ENCODE results near the gene RHBDL1. TPM values are rescaled to one million over a fixed set of nuclear protein-coding genes. Genes with fewer than 3 reads are reported as not detected.
A peak's percentile ranks its signal among the peaks of the same experiment; 100 is the strongest.

RHBDL1 gene
- total RNA-seq, 1 experiment from 2014 or later: 7.8 TPM

DNA sequence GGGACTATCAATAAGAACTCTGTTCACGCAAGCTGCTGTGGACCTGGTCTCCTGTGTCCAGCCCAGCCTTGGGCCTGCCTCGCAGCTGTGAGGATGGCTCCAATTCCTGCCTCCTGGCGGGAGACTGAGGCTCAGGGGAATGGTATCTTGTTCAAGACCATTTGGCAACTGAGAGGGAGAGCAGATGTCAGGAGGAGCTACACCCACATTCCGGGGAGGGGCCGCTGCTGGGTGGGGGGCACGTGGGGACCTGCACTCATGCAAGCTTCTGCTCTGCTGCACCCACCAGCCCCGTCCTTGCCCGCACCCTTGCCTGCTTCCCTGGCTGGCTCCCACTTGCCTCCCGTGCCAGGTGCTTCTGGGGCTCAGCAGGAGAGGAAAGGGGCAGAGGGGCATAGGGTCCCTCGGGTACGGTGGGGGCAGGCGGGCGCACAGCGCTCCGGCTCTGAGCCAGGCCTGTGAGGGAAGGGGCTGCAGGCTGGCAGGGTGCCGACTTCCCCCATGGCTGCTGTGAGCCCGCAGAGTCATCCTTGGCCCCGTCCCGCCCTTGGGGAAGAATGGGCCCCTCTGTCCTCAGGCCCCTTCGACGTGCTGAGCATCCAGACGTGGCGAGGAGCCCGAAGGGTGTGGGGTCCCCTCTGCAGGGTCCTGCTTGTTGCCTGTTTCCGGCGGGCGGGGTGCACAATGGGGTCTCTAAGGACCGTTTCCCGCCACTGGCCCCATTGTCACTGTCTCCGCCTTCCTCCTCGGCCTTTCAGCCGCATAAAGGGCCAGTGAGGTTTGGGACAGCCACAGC lies 42.2 kb downstream of the RHBDL1 start:
- DNase-seq (ENCODE audit: low spot score): no peak

DNA sequence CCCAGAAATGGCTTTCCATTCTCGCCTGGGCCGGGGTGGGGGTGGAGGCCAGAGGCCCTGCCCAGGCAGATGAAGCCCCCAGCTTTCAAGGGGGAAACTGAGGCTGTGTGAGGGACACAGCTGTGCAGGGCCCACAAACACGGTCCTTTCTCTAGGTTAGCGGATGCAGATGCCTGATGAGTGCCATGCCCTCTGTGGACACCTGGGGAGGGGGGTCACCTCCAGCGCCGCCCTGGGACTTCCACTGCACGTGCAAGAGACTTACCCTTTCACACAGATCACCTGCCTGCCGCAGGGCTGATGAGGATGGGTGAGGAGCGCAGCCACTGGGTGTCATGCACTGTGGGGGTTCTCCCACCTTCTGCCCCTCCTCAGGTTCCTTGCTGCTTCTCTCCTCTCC lies 42.9 kb downstream of the RHBDL1 start:
- no peak for DNase-seq (ENCODE audit: low spot score)

DNA sequence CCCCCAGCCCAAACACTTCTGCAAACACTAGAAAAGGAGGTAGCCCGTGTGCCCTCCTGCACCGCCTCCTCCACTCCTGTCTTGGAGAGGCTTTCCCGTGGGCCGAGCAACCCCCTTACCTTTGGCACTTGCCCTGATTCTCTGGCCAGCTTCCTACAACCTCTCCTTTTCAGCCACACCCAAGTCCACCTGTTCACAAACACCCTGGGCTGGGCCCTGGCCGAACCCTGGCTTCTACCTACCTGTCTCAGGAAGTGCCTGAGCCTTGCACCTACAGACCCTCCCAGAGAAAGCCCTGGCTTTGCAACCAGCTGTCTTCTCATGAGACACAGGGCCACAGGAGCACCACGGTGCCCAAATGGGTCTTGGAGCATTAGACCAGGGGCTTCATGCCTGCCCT lies 43.5 kb downstream of the RHBDL1 start:
- DNase-seq (ENCODE audit: low spot score): no peak

DNA sequence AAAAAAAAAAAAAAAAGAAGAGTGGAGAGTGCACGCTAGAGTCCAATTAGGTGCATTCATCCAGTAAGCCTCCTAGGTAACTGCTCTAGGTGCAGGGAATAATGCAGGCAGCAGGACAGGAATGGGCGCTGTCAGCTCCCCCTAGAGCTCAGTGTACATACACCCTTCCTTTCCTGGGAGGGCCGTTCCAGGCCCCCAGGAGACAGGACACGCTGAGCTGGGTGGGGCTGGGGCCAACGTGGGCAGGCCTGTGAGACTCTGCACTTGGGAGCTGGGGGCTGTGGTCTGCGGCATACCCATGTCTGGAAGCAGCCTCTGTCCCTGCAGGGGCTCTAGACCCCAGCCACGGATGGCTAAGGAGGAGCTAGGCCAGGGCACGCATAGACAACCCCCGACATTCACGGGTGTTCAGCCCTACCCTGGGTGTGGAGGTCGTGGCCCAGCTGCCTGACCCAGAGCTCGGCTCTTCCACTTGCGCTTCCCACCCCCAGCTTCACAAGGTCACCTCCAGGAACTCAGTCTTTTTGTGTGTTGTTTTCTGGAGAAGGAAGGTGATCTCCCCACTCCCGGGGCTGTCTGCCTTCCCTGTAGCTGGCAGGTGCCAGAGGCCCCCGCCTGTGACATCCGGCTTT lies 44.5 kb downstream of the RHBDL1 start:
- peak; percentile 60 for DNase-seq (ENCODE audit: low spot score)

DNA sequence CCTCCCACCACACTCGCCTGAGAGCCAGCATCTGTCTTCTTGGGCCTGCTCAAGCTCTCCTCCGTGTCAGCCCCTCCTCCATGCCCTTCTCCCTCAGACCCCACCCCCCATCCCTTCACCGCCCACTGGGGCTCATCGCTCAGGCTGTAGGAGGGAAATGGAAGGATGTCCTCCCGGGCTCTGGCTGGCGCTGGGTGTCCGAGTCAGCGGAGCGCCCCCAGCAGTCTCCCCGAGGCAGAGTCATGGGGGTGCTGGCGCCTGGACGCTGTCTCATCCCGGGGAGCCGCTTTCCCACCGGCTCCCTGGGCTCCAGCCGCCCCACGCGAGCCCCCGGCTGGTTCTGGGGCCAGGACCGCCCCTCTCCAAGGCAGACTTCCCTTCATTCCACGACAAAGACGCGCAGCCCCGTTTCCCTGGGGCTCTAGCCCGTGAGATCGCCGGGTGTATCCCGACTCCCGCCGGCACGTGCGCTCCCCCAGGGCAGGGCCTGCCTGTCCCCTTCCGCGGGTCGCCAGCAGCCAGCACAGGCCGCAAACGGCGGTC lies 45.0 kb downstream of the RHBDL1 start:
- DNase-seq (ENCODE audit: low spot score): peak; percentile 36

DNA sequence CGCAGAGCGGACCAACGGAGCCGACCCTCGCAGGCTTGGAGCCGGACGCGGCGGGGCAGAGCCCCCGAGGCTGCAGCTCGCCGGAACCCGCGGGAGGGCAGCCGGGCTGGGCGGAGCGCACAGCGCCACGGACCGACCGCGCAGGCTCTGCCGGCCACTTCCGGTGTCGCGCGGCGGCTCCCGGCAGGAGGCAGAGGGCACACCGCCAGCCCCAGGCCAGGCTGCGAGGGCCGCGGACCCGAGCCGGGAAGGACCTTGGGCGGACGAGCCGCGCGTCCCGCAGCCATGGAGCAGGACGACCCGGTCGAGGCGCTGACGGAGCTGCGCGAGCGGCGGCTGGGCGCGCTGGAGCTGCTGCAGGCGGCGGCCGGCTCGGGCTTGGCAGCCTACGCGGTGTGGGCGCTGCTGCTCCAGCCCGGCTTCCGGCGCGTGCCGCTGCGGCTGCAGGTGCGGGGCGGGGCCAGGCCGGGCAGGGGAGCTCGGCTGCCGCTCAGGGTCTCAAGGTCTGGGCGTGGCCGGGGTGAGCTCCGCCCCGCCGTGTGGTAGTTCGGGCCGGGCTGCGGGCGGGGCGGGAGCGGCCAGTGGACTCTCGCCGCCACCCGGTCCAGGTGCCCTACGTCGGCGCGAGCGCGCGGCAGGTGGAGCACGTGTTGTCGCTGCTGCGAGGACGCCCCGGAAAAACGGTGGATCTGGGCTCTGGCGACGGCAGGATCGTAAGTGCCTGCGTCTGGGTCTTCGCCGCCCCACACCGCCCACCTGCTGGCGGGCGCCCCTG lies 45.7 kb downstream of the RHBDL1 start, which contains the start of gene ANTKMT:
ANTKMT (plus strand) TSS at position 157 of the 775 bp plus-strand sequence; CDS start at position 286, 129 bp downstream.
- peak; percentile 92 for DNase-seq (ENCODE audit: low spot score)

DNA sequence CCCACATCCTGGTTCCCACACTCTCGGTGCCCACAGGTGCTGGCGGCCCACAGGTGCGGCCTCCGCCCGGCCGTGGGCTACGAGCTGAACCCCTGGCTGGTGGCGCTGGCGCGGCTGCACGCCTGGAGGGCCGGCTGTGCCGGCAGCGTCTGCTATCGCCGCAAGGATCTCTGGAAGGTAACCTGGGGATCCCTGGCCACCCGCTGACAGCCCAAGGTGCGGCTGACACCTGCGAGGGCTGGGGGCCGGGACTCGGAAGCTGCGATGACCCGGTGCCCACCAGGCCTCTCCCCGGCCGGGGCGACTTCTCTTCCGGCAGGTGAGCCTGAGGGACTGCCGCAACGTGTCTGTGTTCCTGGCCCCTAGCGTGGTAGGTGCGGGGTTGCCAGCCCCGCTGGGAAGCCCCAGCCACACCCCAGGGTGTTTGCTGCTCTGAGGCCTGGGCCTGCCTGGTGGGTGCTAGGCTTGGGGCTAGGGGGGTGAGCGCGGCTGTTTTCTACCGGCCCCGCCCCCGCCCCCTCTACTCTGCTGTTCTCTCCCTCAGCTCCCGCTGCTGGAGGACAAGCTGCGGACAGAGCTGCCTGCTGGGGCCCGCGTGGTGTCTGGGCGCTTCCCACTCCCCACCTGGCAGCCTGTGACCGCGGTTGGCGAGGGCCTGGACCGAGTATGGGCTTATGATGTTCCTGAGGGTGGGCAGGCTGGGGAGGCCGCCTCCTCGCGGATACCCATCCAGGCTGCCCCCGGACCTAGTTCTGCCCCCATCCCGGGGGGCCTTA lies 46.5 kb downstream of the RHBDL1 start:
- no peak for DNase-seq (ENCODE audit: low spot score)

DNA sequence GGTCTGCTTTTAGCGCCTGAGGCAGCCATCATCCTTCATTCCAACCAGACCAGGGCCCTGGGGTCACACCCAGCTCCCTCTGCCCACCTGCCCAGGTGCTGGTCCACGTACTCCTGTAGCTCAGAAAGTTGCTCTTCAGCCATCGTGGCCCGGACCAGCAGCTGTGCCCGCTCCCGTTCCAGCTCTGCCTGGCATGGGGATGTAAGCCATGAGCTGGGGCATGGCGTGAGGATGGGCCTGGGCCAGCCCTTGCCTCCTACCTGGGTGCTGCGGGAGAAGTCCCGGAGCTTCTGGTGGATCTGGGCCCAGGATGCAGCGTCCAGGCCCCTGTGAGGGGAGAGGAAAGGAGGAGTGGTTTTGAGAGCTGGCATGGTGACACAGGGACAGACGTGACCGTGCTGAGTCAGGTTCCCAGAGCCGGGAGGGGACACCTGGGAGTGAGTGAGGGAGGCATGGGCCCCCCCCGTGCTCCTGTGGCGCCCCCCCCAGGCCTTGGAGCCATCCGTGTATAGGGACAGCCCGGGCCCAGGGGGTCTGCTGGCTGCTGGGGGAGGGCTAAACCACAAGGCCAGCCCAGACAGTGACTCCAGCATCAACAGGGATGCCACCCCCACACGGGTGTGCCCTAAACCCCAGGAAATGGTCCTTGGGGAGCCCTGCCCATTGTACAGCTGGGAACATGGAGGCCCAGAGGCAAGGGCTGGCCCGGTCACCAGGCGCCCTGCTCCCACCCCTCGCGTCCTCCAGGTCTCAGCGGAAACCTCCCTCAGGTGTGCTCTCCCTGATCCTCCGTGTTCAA lies 47.6 kb downstream of the RHBDL1 start:
- no peak for DNase-seq (ENCODE audit: low spot score)

DNA sequence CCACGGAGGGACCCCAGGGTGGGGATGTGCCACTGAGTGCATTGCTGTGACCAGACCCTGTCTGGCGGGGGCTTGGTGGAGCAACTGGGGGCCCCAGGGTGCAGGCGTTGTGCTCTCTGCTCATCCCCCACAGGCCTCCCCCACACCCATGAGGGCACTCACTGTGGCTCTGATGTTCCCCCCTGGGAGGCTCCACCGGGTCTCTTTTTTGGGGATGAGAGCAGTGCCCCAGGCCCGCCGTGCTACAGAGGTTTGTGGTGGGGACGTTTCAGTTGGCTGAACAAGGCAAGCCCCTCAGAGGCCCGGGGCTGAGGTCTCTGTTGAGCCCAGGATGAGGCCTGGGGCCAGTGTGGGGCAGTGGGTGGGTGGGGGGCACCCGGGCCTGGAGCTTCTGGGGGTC lies 48.2 kb downstream of the RHBDL1 start:
- DNase-seq (ENCODE audit: low spot score): no peak

DNA sequence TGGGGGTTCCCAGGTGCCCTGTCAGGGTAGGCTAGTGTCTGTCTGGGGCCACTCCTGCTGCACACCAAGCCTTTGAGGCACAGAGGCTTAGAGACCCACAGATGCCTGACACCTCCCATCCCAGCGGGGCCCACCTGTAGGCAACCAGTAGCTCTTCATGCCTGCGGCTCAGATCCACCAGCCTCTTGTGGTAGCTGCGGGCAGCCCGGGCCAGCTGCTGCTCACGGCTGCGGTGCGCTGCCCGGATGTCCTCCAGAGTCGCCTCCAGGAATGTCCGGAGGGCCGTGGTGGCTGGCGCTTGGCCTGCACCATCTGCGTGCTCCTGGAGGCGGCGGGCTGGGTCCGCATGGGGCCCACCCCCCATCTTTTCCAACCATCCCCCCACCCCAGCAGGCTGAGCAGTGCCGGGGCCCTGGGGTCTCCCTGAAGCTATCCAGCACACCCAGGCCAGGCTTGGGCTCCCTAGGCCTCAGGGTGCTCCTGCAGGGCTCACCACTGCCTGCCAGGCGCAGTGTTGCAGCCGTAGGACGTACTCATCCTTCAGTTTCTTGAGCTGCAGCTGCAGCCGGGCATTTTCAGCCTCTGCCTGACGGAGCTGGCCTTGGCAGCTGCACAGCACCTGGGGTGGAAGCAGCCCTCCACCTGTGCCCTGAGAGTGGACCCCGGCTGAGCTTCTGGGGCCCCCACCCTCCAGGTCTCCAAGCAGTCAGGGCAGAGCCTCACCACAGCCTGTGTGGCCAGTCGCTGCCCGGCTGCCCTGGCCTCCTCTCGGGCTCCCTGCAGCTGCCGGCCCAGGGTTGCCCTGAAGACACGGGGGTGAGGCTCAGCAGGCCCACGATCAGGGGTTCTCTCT lies 48.9 kb downstream of the RHBDL1 start:
- peak; percentile 1 for DNase-seq (ENCODE audit: low spot score)

DNA sequence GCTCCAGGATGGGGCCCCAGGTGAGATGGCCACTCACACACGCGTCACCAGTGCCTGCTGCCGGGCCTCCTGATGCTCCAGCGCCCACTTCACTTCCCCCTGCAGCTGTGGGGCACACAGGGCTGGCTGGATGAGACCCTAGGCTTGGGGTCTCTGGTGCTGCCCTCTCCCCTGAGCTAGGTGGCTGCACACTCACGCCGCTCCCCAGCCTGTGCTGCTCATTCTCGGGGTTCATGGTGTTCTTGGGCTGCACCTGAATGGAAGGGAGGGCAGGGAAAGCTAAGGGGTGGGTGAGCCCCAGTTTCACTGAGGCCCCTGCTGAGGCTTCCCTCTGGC lies 49.5 kb downstream of the RHBDL1 start:
- DNase-seq (ENCODE audit: low spot score): no peak

DNA sequence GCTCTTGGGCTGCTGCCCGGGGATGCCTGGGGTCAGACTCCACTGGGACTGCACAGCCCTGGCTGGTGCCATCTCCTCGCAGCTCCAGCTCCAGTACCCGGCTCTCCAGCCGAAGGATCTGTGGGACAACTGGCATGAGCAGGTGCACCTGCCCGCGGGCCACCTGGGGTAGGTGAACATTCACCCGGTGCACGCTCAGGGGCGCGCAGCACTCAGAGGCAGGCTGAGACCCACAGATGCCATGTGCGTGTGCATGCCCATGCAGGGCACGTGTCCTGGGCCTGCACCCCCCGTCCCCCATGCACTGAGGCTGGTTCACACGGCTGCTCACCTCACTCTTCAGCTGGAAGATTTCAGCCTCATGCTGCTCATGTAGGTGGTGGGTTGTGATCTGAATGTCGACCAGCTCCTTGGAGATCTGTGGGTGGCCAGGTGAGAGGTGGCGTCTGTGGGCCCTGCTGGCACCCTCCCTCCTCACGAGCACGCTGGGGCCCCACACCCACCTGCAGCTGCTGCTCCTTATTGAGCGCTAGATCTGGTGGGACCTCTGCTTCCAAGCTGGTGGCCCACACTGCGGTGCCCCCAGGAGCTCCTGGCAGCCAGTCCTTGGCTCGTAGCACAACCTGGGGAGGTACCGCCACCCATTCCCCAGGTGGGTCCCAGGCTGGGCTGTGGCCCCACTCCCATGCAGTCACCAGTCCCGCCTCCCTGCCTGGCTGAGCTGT lies 50.2 kb downstream of the RHBDL1 start:
- DNase-seq (ENCODE audit: low spot score): peak; percentile 1

DNA sequence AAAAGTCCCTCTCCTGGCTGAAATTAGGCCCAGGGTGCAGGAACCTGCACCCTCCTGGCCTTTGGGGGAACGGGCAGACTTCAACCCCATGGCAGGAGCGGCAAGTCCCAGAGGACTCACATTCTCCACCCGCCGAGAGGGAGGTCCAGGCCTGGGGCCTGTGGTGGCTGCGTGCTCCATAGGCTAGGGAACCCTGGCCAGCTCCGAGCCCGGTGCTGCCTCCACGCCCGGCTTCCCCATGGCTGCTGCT lies 50.6 kb downstream of the RHBDL1 start:
- DNase-seq (ENCODE audit: low spot score): no peak

DNA sequence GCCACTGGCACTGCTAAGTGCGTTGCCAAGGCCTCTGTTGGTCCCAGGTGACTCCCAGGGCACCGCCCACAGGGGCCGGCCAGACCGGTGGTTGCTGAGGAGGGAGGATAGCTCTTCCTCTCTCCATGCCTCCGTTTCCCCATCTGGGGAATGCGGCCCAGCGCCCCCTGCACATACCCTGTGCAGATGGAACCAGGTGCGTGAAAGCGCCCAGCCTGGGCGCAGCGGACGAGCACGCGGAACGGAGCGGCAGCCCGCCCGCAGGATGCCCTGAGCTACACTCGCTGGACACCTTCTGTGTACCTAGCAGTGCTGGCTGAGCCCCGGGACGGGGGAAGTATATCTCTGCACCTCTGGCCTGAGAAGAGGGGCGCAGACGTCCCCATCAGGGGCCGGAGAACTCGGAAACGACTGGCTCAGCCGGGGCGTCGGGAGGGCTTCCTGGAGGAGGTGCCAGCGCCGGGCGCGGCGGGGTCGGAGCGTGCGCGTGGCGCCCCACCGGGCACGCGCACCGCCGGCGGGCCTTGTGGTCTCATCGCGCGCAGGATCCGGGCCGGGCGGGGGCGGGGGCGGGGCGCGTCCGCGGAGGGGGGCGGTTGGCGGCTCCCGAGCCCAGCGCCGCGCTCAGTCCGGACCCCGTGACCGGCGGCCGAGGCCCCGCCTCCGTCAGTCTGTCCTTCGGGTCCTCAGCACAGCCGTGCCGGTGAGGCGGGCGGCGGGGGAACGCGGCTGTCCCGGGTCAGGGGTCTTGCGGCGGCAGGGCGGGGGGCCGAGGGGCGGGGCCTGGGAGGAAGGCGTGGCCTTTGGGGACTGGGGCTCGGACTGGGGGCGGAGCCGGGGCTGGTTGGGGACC lies 51.2 kb downstream of the RHBDL1 start, which contains the start of the genes CCDC78 and HAGHL:
CCDC78 (minus strand) TSS at position 6 of the 853 bp plus-strand sequence. CDS start 76 bp downstream, outside the sequence.
HAGHL (plus strand) TSS at position 669 of the 853 bp plus-strand sequence. CDS start 404 bp downstream, outside the sequence.
- peak; percentile 65 for DNase-seq (ENCODE audit: low spot score)

DNA sequence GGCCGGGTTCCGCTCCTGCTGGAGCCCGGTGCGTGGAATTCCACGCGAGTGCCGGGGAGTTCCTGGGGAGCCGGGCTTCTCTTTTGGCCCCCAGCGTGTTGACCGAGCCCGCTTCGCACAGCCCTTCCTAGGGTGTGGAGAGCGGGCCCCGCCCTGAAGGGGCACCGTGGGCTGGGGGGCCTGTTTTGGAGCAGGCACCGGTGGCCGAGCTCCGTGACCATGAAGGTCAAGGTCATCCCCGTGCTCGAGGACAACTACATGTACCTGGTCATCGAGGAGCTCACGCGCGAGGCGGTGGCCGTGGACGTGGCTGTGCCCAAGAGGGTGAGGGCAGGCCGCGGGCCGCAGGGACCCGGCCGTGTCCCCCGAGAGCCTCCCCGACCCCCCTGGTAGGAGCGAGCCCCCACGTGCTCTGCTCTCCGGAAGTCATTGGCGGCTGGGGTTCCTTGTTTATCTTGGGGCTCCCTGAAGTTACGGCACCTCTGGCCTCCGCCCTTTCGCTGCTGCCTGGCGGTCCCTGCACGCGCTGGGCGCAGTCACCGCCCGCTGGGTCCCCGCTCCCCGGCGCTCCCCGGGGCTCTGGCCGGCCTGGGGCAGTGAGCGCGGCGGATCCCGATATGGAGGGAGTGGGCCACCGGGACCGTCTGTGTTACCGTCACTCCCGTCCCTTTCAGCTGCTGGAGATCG lies 52.0 kb downstream of the RHBDL1 start:
- peak; percentile 28 for DNase-seq (ENCODE audit: low spot score)

All from HT-29 (cell line).